Liver (tissue), 9 donors: Measurements from ENCODE around the gene MFGE8. TPM values are rescaled to one million over a fixed set of nuclear protein-coding genes. Genes with fewer than 3 reads are reported as not detected.

ENCODE experiments used
- DNase-seq: peaks from one replicate; pipeline ENCODE4 v3.0.0-alpha.2; 2017; ENCODE audit warnings: low spot score
- H3K27ac ChIP-seq, 2 donors: one replicate each; pipeline ENCODE4 v1.7.0; 2013; ENCODE audit warnings: inconsistent platforms in 2 of 2, low read length in 2 of 2, control low read depth in 1 of 2, low read depth in 1 of 2, mild to moderate bottlenecking in 1 of 2
- H3K27me3 ChIP-seq, 4 donors: one replicate each; pipeline versions ENCODE4 v1.6.1 to v1.7.0; 2013; ENCODE audit warnings: low read length in 3 of 4, inconsistent platforms in 1 of 4, mild to moderate bottlenecking in 1 of 4, moderate library complexity in 1 of 4; ENCODE audit not compliant: control insufficient read depth in 4 of 4, insufficient read depth in 4 of 4
- H3K36me3 ChIP-seq, 4 donors: one replicate each; pipeline versions ENCODE4 v1.6.1 to v1.7.0; 2013; ENCODE audit warnings: low read length in 3 of 4, mild to moderate bottlenecking in 3 of 4, low read depth in 1 of 4, moderate library complexity in 1 of 4; ENCODE audit not compliant: control insufficient read depth in 4 of 4, insufficient read depth in 3 of 4
- H3K4me1 ChIP-seq, 4 donors: one replicate each; pipeline versions ENCODE4 v1.6.1 to v1.7.0; 2013; ENCODE audit warnings: low read length in 3 of 4, mild to moderate bottlenecking in 3 of 4, moderate library complexity in 1 of 4; ENCODE audit not compliant: control insufficient read depth in 4 of 4, insufficient read depth in 4 of 4
- H3K4me3 ChIP-seq, 3 donors: one replicate each; pipeline versions ENCODE4 v1.6.1 to v1.7.0; 2013; ENCODE audit warnings: low read length in 3 of 3, control low read depth in 1 of 3, low read depth in 1 of 3, mild to moderate bottlenecking in 1 of 3
- H3K9ac ChIP-seq, 2 donors: one replicate each; pipeline ENCODE4 v1.7.0; 2013; ENCODE audit warnings: low read length in 2 of 2, mild to moderate bottlenecking in 2 of 2, moderate library complexity in 2 of 2, control low read depth in 1 of 2, low read depth in 1 of 2
- H3K9me3 ChIP-seq, 4 donors: one replicate each; pipeline versions ENCODE4 v1.6.1 to v1.7.0; 2013; ENCODE audit warnings: low read length in 3 of 4; ENCODE audit not compliant: control insufficient read depth in 4 of 4
- EGR1 ChIP-seq, 2 donors: IDR thresholded peaks; 2 replicates each; pipeline ENCODE4 v1.6.1; 2016 to 2018; ENCODE audit warnings: antibody characterized with exemption in 2 of 2, low read depth in 2 of 2
- FOXA1 ChIP-seq: IDR thresholded peaks from 2 replicates; pipeline ENCODE4 v1.6.1; 2016; ENCODE audit warnings: antibody characterized with exemption
- FOXA2 ChIP-seq: IDR thresholded peaks from 2 replicates; pipeline ENCODE4 v1.6.1; 2016; ENCODE audit warnings: antibody characterized with exemption
- GABPA ChIP-seq, 2 donors: IDR thresholded peaks in 1 of 2; conservative IDR thresholded peaks in 1 of 2; 2 replicates each; pipeline ENCODE4 v1.6.1; 2016; ENCODE audit warnings: antibody characterized with exemption in 2 of 2, mild to moderate bottlenecking in 1 of 2, moderate library complexity in 1 of 2
- HNF4A ChIP-seq, 2 donors: conservative IDR thresholded peaks; 2 replicates each; pipeline ENCODE4 v1.6.1; 2016; ENCODE audit warnings: antibody characterized with exemption in 2 of 2, mild to moderate bottlenecking in 2 of 2
- JUND ChIP-seq, 2 donors: IDR thresholded peaks; 2 replicates each; pipeline ENCODE4 v1.6.1; 2016; ENCODE audit warnings: antibody characterized with exemption in 2 of 2
- RAD21 ChIP-seq, 2 donors: IDR thresholded peaks; 2 replicates each; pipeline ENCODE4 v1.6.1; 2016; ENCODE audit warnings: antibody characterized with exemption in 2 of 2, mild to moderate bottlenecking in 2 of 2
- RXRA ChIP-seq, 2 donors: IDR thresholded peaks; 2 replicates each; pipeline ENCODE4 v1.6.1; 2017 to 2018; ENCODE audit warnings: antibody characterized with exemption in 2 of 2, mild to moderate bottlenecking in 1 of 2
- SP1 ChIP-seq: IDR thresholded peaks from 2 replicates; pipeline ENCODE4 v1.6.1; 2018; ENCODE audit warnings: antibody characterized with exemption, mild to moderate bottlenecking
- TAF1 ChIP-seq: conservative IDR thresholded peaks from 2 replicates; pipeline ENCODE4 v1.6.1; 2016; ENCODE audit warnings: antibody characterized with exemption, mild to moderate bottlenecking
- WGBS: extraction: QIAGEN DNeasy Blood & Tissue Kit; methylation state at CpG from one replicate; pipeline ENCODE4 v1.1.7; 2013; 5-methylcytosine and 5-hydroxymethylcytosine counted together
- polyA plus RNA-seq, 2 donors: library from polyadenylated mRNA; stranded (reverse) in 1 of 2; unstranded in 1 of 2; fragments of 200-250 nt in 1 of 2; fragments of >200 nt in 1 of 2; fragmentation: Nextera tagmentation in 1 of 2; extraction: Ambion mirVana in 1 of 2; gene quantifications; one replicate each; pipeline versions ENCODE4 v1.2.1 to v1.2.3, GENCODE V29; 2013 to 2015
- total RNA-seq, 2 donors: library from RNA; depleted of rRNA; stranded (reverse); fragments of >200 nt; gene quantifications; one replicate each; pipeline ENCODE4 v1.2.3, GENCODE V29; 2014
- TF ChIP-seq, protein P1 (sequence below): IDR thresholded peaks from 2 replicates; pipeline ENCODE4 v1.6.1; 2016; ENCODE audit warnings: antibody characterized with exemption
- TF ChIP-seq, protein P2 (sequence below): IDR thresholded peaks from 2 replicates; pipeline ENCODE4 v1.6.1; 2016; ENCODE audit warnings: antibody characterized with exemption
- TF ChIP-seq, protein P3 (sequence below): fragments of 150-350 bp; IDR thresholded peaks from 2 replicates; pipeline ENCODE4 v1.5.1; 2017; ENCODE audit warnings: improper control_type of control experiment, low read depth, low read length; ENCODE audit not compliant: missing input control
- donor health status: healthy.
- donor health status: healthy.
- donor health status: healthy.
- donor health status: healthy.
- donor health status: healthy.

Gene MFGE8
- total and polyA plus RNA-seq, 4 donors = 6.6 to 14.8 (median 12.8) TPM

DNA sequence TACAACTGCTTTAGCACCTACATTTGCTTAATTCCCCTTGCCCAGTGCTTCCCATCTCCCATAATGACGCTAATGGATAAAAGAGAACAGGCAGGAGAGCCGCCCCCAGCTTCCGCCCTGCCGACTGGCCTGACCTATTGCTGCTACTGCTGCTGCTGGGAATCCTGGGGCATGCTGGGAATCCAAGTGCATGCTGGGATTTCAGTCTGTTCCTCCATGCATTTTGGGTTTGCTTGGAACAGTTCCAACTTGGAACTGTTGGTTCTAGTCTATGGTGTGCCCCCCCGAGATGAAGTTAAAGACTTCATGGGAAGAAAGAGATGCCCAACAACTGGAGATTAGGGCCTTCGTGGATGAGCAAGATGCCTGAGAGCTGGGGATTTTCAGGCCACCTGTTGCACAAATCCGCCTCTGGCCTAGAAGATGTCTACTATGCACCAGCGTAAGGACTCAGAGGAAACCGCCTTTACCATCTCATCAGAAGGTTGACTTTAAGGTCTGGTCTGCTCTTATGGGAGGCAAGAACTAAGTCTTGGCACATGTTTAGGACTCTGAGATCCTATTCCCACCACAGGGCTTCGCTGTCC is 46.8 kb downstream of the MFGE8 start (continued):
- TF ChIP-seq JUND (IDR thresholded peaks at IDR 0.05) = no peak
- TF ChIP-seq SP1 = no peak
- TF ChIP-seq, protein P1, sequence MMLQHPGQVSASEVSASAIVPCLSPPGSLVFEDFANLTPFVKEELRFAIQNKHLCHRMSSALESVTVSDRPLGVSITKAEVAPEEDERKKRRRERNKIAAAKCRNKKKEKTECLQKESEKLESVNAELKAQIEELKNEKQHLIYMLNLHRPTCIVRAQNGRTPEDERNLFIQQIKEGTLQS = no peak
- no peak for TF ChIP-seq TAF1
- no peak for TF ChIP-seq RAD21 (IDR thresholded peaks at IDR 0.05)
- no peak for TF ChIP-seq EGR1 (IDR thresholded peaks at IDR 0.05; ENCODE audit: low read depth in 2 of 2)
- no peak for TF ChIP-seq FOXA2
- TF ChIP-seq, protein P2, sequence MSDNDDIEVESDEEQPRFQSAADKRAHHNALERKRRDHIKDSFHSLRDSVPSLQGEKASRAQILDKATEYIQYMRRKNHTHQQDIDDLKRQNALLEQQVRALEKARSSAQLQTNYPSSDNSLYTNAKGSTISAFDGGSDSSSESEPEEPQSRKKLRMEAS = no peak
- no peak for TF ChIP-seq GABPA (IDR thresholded peaks at IDR 0.05 in 1 of 2, conservative IDR thresholded peaks at IDR 0.05 in 1 of 2)

DNA sequence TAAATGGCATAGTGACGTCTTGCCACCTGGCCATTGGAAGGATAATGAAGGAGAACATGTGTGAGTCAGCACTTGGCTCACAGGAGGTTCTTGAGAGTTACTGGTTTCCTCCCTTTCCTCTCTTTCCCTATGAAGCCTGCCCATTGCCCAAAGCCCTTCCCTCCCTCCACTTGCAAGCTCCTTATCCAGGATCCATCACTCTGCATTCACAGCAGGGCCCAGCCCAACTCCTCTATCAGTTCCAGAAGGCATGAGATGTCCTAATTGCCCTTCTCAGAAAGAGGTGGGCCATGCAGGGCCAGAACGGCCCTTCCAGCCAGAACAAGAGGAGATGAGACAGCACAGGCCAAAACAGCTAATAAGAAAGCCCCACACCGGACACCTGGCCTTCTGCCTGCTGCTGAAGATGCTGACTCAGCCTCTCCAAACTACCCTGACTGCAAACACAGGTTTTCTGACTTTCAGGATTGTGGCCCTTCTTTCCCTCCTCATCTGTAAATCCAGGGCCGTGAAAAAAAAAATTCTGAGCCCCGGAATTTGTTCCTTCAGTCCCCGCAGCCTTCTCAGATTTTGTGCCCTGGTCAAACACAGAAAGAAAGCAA is 47.6 kb downstream of the MFGE8 start:
- Histone ChIP-seq H3K9ac (no peak overlapping the region), H3K27ac (no peak overlapping the region), H3K27me3 (peaks cover 0 to 9% (median 0%) of the 10 kb centered on the region in 4 donors), H3K9me3 (no peaks in the 10 kb centered on the region), H3K36me3 (no peaks in the 10 kb centered on the region), H3K4me1 (no peaks in the 10 kb centered on the region), H3K4me3 (no peak overlapping the region)
- TF ChIP-seq, protein P2 = no peak
- TF ChIP-seq, protein P1 = no peak
- TF ChIP-seq HNF4A (conservative IDR thresholded peaks at IDR 0.05) = no peak
- DNase-seq = no peak
- WGBS = 73% methylated on average over 6 of the region's 6 CpGs

DNA sequence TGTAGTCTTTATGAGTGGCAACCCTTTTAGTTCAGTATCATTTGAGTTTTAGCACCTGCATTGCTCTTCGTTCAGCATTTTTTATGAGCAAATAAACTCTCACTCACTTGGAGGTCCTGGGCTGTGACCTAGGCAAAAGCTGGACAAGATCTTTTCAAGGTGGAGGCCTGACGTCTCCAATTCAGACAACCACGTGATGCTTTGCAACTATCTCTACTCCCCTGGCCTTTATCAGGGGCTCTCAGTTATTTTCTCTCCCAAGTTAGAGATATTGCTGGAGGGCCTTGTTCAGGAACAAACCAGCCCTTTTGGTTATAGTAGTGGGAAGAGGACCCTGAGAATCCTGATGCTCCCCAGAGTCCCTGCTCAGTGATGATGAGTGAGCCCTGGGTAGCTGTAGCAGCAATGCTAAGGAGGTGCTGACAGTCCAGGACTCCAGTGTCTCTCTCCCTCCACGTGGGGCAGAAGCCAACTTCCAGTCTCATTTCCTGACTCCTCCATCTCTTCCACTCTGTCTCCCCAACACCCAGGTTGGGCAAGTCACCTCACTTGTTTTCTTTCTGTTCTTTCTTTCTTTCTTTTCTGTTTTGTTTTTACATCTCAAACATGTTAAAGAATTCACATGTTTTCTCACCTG is 48.2 kb downstream of the MFGE8 start:
- no peak for DNase-seq
- H3K36me3 ChIP-seq = no peaks in the 10 kb centered on the region
- 62% methylated on average over 4 of the region's 4 CpGs for WGBS
- no peak overlapping the region for H3K4me3 ChIP-seq
- H3K9me3 ChIP-seq = no peaks in the 10 kb centered on the region
- no peaks in the 10 kb centered on the region for H3K4me1 ChIP-seq
- peaks cover 0 to 9% (median 0%) of the 10 kb centered on the region in 4 donors for H3K27me3 ChIP-seq
- no peak for TF ChIP-seq FOXA1
- TF ChIP-seq RAD21 (IDR thresholded peaks at IDR 0.05) = no peak
- no peak for TF ChIP-seq RXRA (IDR thresholded peaks at IDR 0.05)
- TF ChIP-seq, protein P3, sequence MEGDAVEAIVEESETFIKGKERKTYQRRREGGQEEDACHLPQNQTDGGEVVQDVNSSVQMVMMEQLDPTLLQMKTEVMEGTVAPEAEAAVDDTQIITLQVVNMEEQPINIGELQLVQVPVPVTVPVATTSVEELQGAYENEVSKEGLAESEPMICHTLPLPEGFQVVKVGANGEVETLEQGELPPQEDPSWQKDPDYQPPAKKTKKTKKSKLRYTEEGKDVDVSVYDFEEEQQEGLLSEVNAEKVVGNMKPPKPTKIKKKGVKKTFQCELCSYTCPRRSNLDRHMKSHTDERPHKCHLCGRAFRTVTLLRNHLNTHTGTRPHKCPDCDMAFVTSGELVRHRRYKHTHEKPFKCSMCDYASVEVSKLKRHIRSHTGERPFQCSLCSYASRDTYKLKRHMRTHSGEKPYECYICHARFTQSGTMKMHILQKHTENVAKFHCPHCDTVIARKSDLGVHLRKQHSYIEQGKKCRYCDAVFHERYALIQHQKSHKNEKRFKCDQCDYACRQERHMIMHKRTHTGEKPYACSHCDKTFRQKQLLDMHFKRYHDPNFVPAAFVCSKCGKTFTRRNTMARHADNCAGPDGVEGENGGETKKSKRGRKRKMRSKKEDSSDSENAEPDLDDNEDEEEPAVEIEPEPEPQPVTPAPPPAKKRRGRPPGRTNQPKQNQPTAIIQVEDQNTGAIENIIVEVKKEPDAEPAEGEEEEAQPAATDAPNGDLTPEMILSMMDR = no peak
- TF ChIP-seq EGR1 (IDR thresholded peaks at IDR 0.05; ENCODE audit: low read depth in 2 of 2) = no peak
- no peak for TF ChIP-seq JUND (IDR thresholded peaks at IDR 0.05)
- H3K9ac ChIP-seq = no peak overlapping the region
- H3K27ac ChIP-seq = no peak overlapping the region
